IPS DF 19.7 (cell line): ENCODE results near the gene NOTCH2.
"Not testable (repeated sequence)": the region's sequence is repeated elsewhere in the genome, so short reads cannot be mapped to it uniquely, and the experiment has no call there.

Experiments used
- DNase-seq: peaks from one replicate; pipeline ENCODE4 v3.0.0-alpha.2; 2013; ENCODE audit warnings: low read depth, low spot score

Gene NOTCH2

GRCh38 chr1:120068683-120069066, 787 bp downstream of the NOTCH2 start:
- DNase-seq = not testable (repeated sequence)

- DNase-seq = not testable (repeated sequence)
Observed at GRCh38 chr1:120048208-120048607, 21.3 kb downstream of the NOTCH2 start.

GRCh38 chr1:120041771-120042170, 27.7 kb downstream of the NOTCH2 start:
- not testable (repeated sequence) for DNase-seq

GRCh38 chr1:120032253-120032652, 37.2 kb downstream of the NOTCH2 start:
- DNase-seq = not testable (repeated sequence)

- not testable (repeated sequence) for DNase-seq
Observed at GRCh38 chr1:120023791-120024190, 45.7 kb downstream of the NOTCH2 start.

- DNase-seq = not testable (repeated sequence)
Observed at GRCh38 chr1:120014978-120015377, 54.5 kb downstream of the NOTCH2 start.

GRCh38 chr1:120008320-120008719, 61.1 kb downstream of the NOTCH2 start:
- not testable (repeated sequence) for DNase-seq

GRCh38 chr1:120007850-120008249, 61.6 kb downstream of the NOTCH2 start:
- not testable (repeated sequence) for DNase-seq

GRCh38 chr1:120001035-120001434, 68.4 kb downstream of the NOTCH2 start:
- DNase-seq = not testable (repeated sequence)

GRCh38 chr1:119996731-119997312, 72.6 kb downstream of the NOTCH2 start:
- not testable (repeated sequence) for DNase-seq

- DNase-seq = not testable (repeated sequence)
Observed at GRCh38 chr1:119995975-119996374, 73.5 kb downstream of the NOTCH2 start.

- no peak for DNase-seq
Observed at GRCh38 chr1:119988306-119989062, 81.0 kb downstream of the NOTCH2 start.

- DNase-seq = no peak
Observed at GRCh38 chr1:119987686-119988085, 81.8 kb downstream of the NOTCH2 start.

- no peak for DNase-seq
Observed at GRCh38 chr1:119987112-119987511, 82.3 kb downstream of the NOTCH2 start.

GRCh38 chr1:119986007-119986497, 83.4 kb downstream of the NOTCH2 start:
- no peak for DNase-seq

- DNase-seq = no peak
Observed at GRCh38 chr1:119984771-119985170, 84.7 kb downstream of the NOTCH2 start.

GRCh38 chr1:119981986-119982815, 87.3 kb downstream of the NOTCH2 start:
- no peak for DNase-seq

- DNase-seq = no peak
Observed at GRCh38 chr1:119981496-119981895, 88.0 kb downstream of the NOTCH2 start.

GRCh38 chr1:119978018-119978505, 91.4 kb downstream of the NOTCH2 start:
- DNase-seq = no peak

GRCh38 chr1:119977113-119977736, 92.2 kb downstream of the NOTCH2 start:
- not testable (repeated sequence) for DNase-seq

- DNase-seq = not testable (repeated sequence)
Observed at GRCh38 chr1:119975582-119976254, 93.7 kb downstream of the NOTCH2 start.
